Measurements from ENCODE around the gene GRAP2.

DNA sequence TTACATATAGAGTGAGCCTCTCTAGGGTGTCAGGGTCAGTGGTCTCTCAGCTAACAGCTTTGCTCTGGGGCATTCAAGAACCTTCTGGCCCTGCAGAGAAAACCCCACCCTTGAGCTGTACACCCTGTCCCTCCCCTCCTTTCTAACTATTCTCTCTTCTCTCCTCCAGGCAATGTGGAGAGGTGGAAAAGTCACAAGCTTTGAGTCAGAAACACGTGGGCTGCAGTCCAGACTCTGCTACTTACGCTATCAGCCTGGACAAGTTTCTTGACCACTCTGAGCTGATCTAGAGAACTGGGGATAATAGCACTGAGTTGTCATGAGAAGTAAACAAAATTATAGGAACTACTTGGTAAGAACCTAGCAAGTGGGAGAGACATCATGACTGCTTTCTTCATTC lies 83.1 kb downstream of the GRAP2 start:
- TF ChIP-seq POLR2AphosphoS5 (IDR thresholded peaks at IDR 0.05; ENCODE audit: low read depth, low read length), result no peak
- TF ChIP-seq, protein P1, sequence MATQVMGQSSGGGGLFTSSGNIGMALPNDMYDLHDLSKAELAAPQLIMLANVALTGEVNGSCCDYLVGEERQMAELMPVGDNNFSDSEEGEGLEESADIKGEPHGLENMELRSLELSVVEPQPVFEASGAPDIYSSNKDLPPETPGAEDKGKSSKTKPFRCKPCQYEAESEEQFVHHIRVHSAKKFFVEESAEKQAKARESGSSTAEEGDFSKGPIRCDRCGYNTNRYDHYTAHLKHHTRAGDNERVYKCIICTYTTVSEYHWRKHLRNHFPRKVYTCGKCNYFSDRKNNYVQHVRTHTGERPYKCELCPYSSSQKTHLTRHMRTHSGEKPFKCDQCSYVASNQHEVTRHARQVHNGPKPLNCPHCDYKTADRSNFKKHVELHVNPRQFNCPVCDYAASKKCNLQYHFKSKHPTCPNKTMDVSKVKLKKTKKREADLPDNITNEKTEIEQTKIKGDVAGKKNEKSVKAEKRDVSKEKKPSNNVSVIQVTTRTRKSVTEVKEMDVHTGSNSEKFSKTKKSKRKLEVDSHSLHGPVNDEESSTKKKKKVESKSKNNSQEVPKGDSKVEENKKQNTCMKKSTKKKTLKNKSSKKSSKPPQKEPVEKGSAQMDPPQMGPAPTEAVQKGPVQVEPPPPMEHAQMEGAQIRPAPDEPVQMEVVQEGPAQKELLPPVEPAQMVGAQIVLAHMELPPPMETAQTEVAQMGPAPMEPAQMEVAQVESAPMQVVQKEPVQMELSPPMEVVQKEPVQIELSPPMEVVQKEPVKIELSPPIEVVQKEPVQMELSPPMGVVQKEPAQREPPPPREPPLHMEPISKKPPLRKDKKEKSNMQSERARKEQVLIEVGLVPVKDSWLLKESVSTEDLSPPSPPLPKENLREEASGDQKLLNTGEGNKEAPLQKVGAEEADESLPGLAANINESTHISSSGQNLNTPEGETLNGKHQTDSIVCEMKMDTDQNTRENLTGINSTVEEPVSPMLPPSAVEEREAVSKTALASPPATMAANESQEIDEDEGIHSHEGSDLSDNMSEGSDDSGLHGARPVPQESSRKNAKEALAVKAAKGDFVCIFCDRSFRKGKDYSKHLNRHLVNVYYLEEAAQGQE (IDR thresholded peaks at IDR 0.05; ENCODE audit: insufficient read depth in 1 of 2, low read depth in 2 of 2, low read length in 2 of 2), result no peak
- no peak for TF ChIP-seq SIN3A (IDR thresholded peaks at IDR 0.05; ENCODE audit: borderline replicate concordance, insufficient read depth, low read length)
- no peak for TF ChIP-seq TAF1 (IDR thresholded peaks at IDR 0.05; ENCODE audit: borderline replicate concordance, insufficient read depth, low read length)
